Endothelial cell of umbilical vein (primary cell): ENCODE data around the gene KDM4C. TPM values are rescaled to one million over a fixed set of nuclear protein-coding genes. Genes with fewer than 3 reads are reported as not detected.

Experiments
- BruUV-seq: library from RNA; stranded (reverse); fragments of 400-500 nt; replicated peaks from 2 replicates; lab custom pipeline; 2021; lab: Mats Ljungman, UMichigan
- CTCF ChIA-PET: fragments of 300-600, 350-600 bp; sonication (Branson Sonifier 250); formaldehyde crosslinking; loops from one replicate; lab custom pipeline; 2021; ENCODE audit warnings: antibody characterized with exemption, inconsistent platforms; lab: Charles Lee
- POLR2A ChIA-PET: fragments of 300-600, 350-600 bp; sonication (Branson Sonifier 250); formaldehyde crosslinking; loops from one replicate; lab custom pipeline; 2021; ENCODE audit warnings: antibody characterized with exemption, inconsistent platforms; lab: Charles Lee
- DNase-seq: peaks from one replicate; pipeline ENCODE4 v3.0.0-alpha.2; 2011; ENCODE audit warnings: low read depth, low spot score
- FAIRE-seq: peaks from 2 replicates; lab custom pipeline; 2011; peaks lifted over from hg19 to GRCh38; lab: Jason Lieb, UNC
- H2AFZ ChIP-seq: 2 replicates; pipeline ENCODE4 v1.6.0; 2012; ENCODE audit warnings: low read depth, low read length, control low read depth, inconsistent platforms
- H3K27ac ChIP-seq: 2 replicates; pipeline ENCODE4 v1.5.1; 2011; ENCODE audit warnings: low read depth, mild to moderate bottlenecking, control low read depth, low read length, moderate library complexity; ENCODE audit not compliant: insufficient read depth
- H3K27me3 ChIP-seq, 2 experiments: 2 replicates each; pipeline versions ENCODE4 v1.6.0 to v1.6.1; 2011; ENCODE audit warnings: low read length in 2 of 2, mixed read lengths in 1 of 2; ENCODE audit not compliant: control insufficient read depth in 2 of 2, insufficient read depth in 2 of 2
- H3K36me3 ChIP-seq, 2 experiments: 2 replicates in 1 of 2; 3 replicates in 1 of 2; pipeline ENCODE4 v1.5.1; 2011; ENCODE audit warnings: low read length in 2 of 2, mild to moderate bottlenecking in 1 of 2, moderate library complexity in 1 of 2; ENCODE audit not compliant: control insufficient read depth in 2 of 2, insufficient read depth in 2 of 2; ENCODE audit errors: extremely low read depth in 1 of 2
- H3K4me1 ChIP-seq: 3 replicates; pipeline ENCODE4 v1.5.1; 2011; ENCODE audit warnings: mild to moderate bottlenecking, low read length; ENCODE audit not compliant: control insufficient read depth, insufficient read depth; ENCODE audit errors: extremely low read depth
- H3K4me2 ChIP-seq: 2 replicates; pipeline ENCODE4 v1.6.1; 2011; ENCODE audit warnings: low read length, control low read depth, mixed read lengths; ENCODE audit not compliant: insufficient read depth
- H3K4me3 ChIP-seq, 3 experiments: fragments of 200-600 bp in 1 of 3; sonication (generic), shearing (Covaris generic) in 1 of 3; replicated peaks in 1 of 3; 2 replicates each; pipeline ENCODE4 v1.5.1; 2011 to 2016; ENCODE audit warnings: control low read depth in 3 of 3, low read length in 3 of 3, mild to moderate bottlenecking in 2 of 3, inconsistent platforms in 1 of 3, low read depth in 1 of 3, moderate library complexity in 1 of 3; ENCODE audit not compliant: insufficient read depth in 1 of 3
- H3K79me2 ChIP-seq: 2 replicates; pipeline ENCODE4 v1.6.0; 2012; ENCODE audit warnings: low read length, inconsistent platforms; ENCODE audit not compliant: control insufficient read depth, insufficient read depth
- H3K9ac ChIP-seq: replicated peaks from 2 replicates; pipeline ENCODE3; 2011; ENCODE audit warnings: low read length, control low read depth; ENCODE audit not compliant: insufficient read depth; ENCODE audit errors: extremely low read depth
- H3K9me1 ChIP-seq: replicated peaks from 3 replicates; pipeline ENCODE4 v1.6.0; 2011; ENCODE audit warnings: mild to moderate bottlenecking, low read length; ENCODE audit not compliant: control insufficient read depth, insufficient read depth; ENCODE audit errors: extremely low read depth
- H3K9me3 ChIP-seq: replicated peaks from 2 replicates; pipeline ENCODE4 v1.5.1; 2012; ENCODE audit warnings: low read length, inconsistent platforms; ENCODE audit not compliant: control insufficient read depth, insufficient read depth
- H4K20me1 ChIP-seq: replicated peaks from 2 replicates; pipeline ENCODE3; 2011; ENCODE audit warnings: mild to moderate bottlenecking, low read length; ENCODE audit not compliant: control insufficient read depth, insufficient read depth; ENCODE audit errors: extremely low read depth
- CTCF ChIP-seq, 2 donors: IDR thresholded peaks; 1 replicate in 1 of 2; 2 replicates in 1 of 2; pipeline ENCODE4 v1.5.1; 2011; ENCODE audit warnings: low read length in 2 of 2, mild to moderate bottlenecking in 2 of 2, moderate library complexity in 2 of 2, control low read depth in 1 of 2, inconsistent platforms in 1 of 2, low read depth in 1 of 2; ENCODE audit not compliant: insufficient read depth in 1 of 2; ENCODE audit errors: extremely low read depth in 1 of 2
- EZH2 ChIP-seq: IDR thresholded peaks from 2 replicates; pipeline ENCODE4 v1.6.1; 2012; ENCODE audit warnings: borderline replicate concordance, low read depth, mild to moderate bottlenecking, moderate library complexity, low read length, inconsistent platforms; ENCODE audit not compliant: severe bottlenecking
- FOS ChIP-seq: IDR thresholded peaks from 2 replicates; pipeline ENCODE4 v1.6.1; 2011; ENCODE audit warnings: mild to moderate bottlenecking, low read length, moderate library complexity, borderline replicate concordance; ENCODE audit not compliant: insufficient read depth
- GATA2 ChIP-seq: IDR thresholded peaks from 2 replicates; pipeline ENCODE4 v1.7.0; 2011; ENCODE audit warnings: low read depth, mild to moderate bottlenecking, moderate library complexity, mixed read lengths, low read length; ENCODE audit not compliant: insufficient read length, insufficient read depth
- JUN ChIP-seq: IDR thresholded peaks from 2 replicates; pipeline ENCODE4 v1.6.1; 2011; ENCODE audit warnings: borderline replicate concordance, low read depth; ENCODE audit not compliant: insufficient read length, insufficient read depth
- MAX ChIP-seq: IDR thresholded peaks from 2 replicates; pipeline ENCODE4 v1.6.1; 2011; ENCODE audit not compliant: insufficient read depth, insufficient read length
- MYC ChIP-seq: IDR thresholded peaks from one replicate; pipeline ENCODE4 v1.6.1; 2011; ENCODE audit warnings: mild to moderate bottlenecking, low read depth, low read length
- POLR2A ChIP-seq: IDR thresholded peaks from 2 replicates; pipeline ENCODE4 v1.6.1; 2012; ENCODE audit warnings: low read depth, mild to moderate bottlenecking, control low read depth, low read length
- POLR2AphosphoS5 ChIP-seq: IDR thresholded peaks from 2 replicates; pipeline ENCODE4 v1.6.1; 2012; ENCODE audit warnings: low read depth, mild to moderate bottlenecking, control low read depth, low read length, moderate library complexity; ENCODE audit not compliant: insufficient read depth
- dilution Hi-C: fragments of 300-500 bp; cut with MboI; formaldehyde crosslinking; loops from one replicate; pipeline ENCODE4 v1.15.0; 2019; ENCODE audit warnings: low sequenced_read_pairs; ENCODE audit not compliant: extremely low pct_ligation_motif_present
- intact Hi-C: fragments of 100-400 bp; cut with micrococcal nuclease; formaldehyde crosslinking; loops from one replicate; pipeline ENCODE4 v1.10.0; 2022
- polyA plus RNA-seq, 4 experiments: library from polyadenylated mRNA; depleted of rRNA in 3 of 4; stranded (reverse) in 3 of 4; unstranded in 1 of 4; fragments of >200 nt; gene quantifications; 2 replicates each; pipeline versions ENCODE4 v1.2.1 to v1.2.3, GENCODE V29; 2011 to 2012; ENCODE audit warnings: missing spikeins in 1 of 4
- total RNA-seq: library from RNA; stranded (reverse); gene quantifications from 2 replicates; pipeline ENCODE4 v1.2.3, GENCODE V29; 2021

The KDM4C gene
- total and polyA plus RNA-seq, 2 donors (not counting 3 experiments of a cell fraction or from before 2014, with no cell fraction given), result 5.4 to 15.0 TPM

GRCh38 chr9:6761306-6761705, 3.5 kb downstream of the KDM4C start:
- FAIRE-seq (no peak), DNase-seq (no peak)
- POLR2A ChIA-PET, result no interaction called here
- H3K4me2 ChIP-seq, result no peak overlapping the region
- no peaks in the 10 kb centered on the region for H3K9me1 ChIP-seq
- no peaks in the 10 kb centered on the region for H3K36me3 ChIP-seq
- H3K4me1 ChIP-seq, result peaks cover 12% of the 10 kb centered on the region
- no peak overlapping the region for H2AFZ ChIP-seq
- H4K20me1 ChIP-seq, result no peaks in the 10 kb centered on the region
- CTCF ChIA-PET, result interaction anchor here (0.7 to 0.9 kb wide), 2 partner anchors 19 to 26 kb away, joined by 3 read pairs; no protein-coding TSS in a partner anchor
- H3K9ac ChIP-seq, result no peak overlapping the region
- H3K27ac ChIP-seq, result no peak overlapping the region
- TF ChIP-seq MAX, result no peak
- no peak for TF ChIP-seq CTCF (IDR thresholded peaks at IDR 0.05; ENCODE audit: extremely low read depth in 1 of 2, insufficient read depth in 1 of 2, low read depth in 1 of 2, low read length in 2 of 2)
- TF ChIP-seq GATA2, result no peak
- no peak for TF ChIP-seq POLR2A
- TF ChIP-seq MYC, result no peak
- no peak for TF ChIP-seq JUN
- TF ChIP-seq FOS, result no peak
- TF ChIP-seq EZH2, result no peak
- no peak for TF ChIP-seq POLR2AphosphoS5
- peaks cover 28% of the 10 kb centered on the region for H3K79me2 ChIP-seq
- BruUV-seq, result no TSS peak
- no peaks in the 10 kb centered on the region for H3K9me3 ChIP-seq
- no peak overlapping the region for H3K4me3 ChIP-seq
- dilution Hi-C loops (no loop called here), intact Hi-C loops (no loop called here)
- H3K27me3 ChIP-seq, result no peaks in the 10 kb centered on the region
